Measurements from ENCODE around the gene SH3RF3. TPM values are rescaled to one million over a fixed set of nuclear protein-coding genes. Genes with fewer than 3 reads are reported as not detected.

SH3RF3 gene
- polyA plus RNA-seq, 1 donor (not counting 4 experiments of a cell fraction or from before 2014, with no cell fraction given), result 0.08 TPM

GRCh38 chr2:109164311-109164710, 35.3 kb downstream of the SH3RF3 start:
- no peaks in the 10 kb centered on the region for H3K36me3 ChIP-seq (ENCODE audit: control insufficient read depth in 2 of 2, extremely low read depth in 1 of 2, insufficient read depth in 2 of 2, low read length in 2 of 2)
- H3K9ac ChIP-seq (ENCODE audit: control insufficient read depth, extremely low read depth, insufficient read depth, low read length), result no peak overlapping the region
- no peak overlapping the region for H3K27ac ChIP-seq (ENCODE audit: control insufficient read depth, insufficient read depth, low read length)
- H2AFZ ChIP-seq (ENCODE audit: control insufficient read depth, low read length), result no peak overlapping the region
- H3K9me1 ChIP-seq (ENCODE audit: control insufficient read depth, extremely low read depth, insufficient read depth, low read length), result no peaks in the 10 kb centered on the region
- no peak overlapping the region for H3K4me3 ChIP-seq (ENCODE audit: control insufficient read depth in 2 of 3, extremely low read depth in 1 of 3, insufficient read depth in 2 of 3, low read depth in 1 of 3, low read length in 3 of 3)
- no peaks in the 10 kb centered on the region for H3K9me3 ChIP-seq (ENCODE audit: control insufficient read depth, low read depth, low read length)
- peaks cover 26% of the 10 kb centered on the region for H3K27me3 ChIP-seq (ENCODE audit: control insufficient read depth, extremely low read depth, insufficient read depth, low read length)
- no peaks in the 10 kb centered on the region for H3K4me1 ChIP-seq (ENCODE audit: control insufficient read depth, extremely low read depth, insufficient read depth, low read length)
- DNase-seq (ENCODE audit: low read depth, low spot score), result no peak
- TF ChIP-seq EZH2 (IDR thresholded peaks at IDR 0.05; ENCODE audit: low read length), result no peak
- TF ChIP-seq, protein P1, sequence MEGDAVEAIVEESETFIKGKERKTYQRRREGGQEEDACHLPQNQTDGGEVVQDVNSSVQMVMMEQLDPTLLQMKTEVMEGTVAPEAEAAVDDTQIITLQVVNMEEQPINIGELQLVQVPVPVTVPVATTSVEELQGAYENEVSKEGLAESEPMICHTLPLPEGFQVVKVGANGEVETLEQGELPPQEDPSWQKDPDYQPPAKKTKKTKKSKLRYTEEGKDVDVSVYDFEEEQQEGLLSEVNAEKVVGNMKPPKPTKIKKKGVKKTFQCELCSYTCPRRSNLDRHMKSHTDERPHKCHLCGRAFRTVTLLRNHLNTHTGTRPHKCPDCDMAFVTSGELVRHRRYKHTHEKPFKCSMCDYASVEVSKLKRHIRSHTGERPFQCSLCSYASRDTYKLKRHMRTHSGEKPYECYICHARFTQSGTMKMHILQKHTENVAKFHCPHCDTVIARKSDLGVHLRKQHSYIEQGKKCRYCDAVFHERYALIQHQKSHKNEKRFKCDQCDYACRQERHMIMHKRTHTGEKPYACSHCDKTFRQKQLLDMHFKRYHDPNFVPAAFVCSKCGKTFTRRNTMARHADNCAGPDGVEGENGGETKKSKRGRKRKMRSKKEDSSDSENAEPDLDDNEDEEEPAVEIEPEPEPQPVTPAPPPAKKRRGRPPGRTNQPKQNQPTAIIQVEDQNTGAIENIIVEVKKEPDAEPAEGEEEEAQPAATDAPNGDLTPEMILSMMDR (optimal IDR thresholded peaks at IDR 0.05 in 1 of 3, IDR thresholded peaks at IDR 0.05 in 1 of 3, conservative IDR thresholded peaks at IDR 0.05 in 1 of 3; ENCODE audit: extremely low read depth in 1 of 3, insufficient read depth in 2 of 3, low read length in 3 of 3), result no peak
- no peaks in the 10 kb centered on the region for H4K20me1 ChIP-seq (ENCODE audit: control insufficient read depth, extremely low read depth, insufficient read depth, low read length)
- no peak overlapping the region for H3K4me2 ChIP-seq (ENCODE audit: control insufficient read depth, extremely low read depth, insufficient read depth, low read depth, low read length)
- FAIRE-seq, result no peak
- dilution Hi-C loops (cut with MboI; ENCODE audit: extremely low pct_ligation_motif_present, low sequenced_read_pairs), result no loop called here
- no peaks in the 10 kb centered on the region for H3K79me2 ChIP-seq (ENCODE audit: control insufficient read depth, insufficient read depth, low read length)

GRCh38 chr2:109164739-109165221, 35.8 kb downstream of the SH3RF3 start:
- Histone ChIP-seq H3K27ac (ENCODE audit: control insufficient read depth, insufficient read depth, low read length) (no peak overlapping the region), H3K9ac (ENCODE audit: control insufficient read depth, extremely low read depth, insufficient read depth, low read length) (no peak overlapping the region), H3K27me3 (ENCODE audit: control insufficient read depth, extremely low read depth, insufficient read depth, low read length) (peaks cover 26% of the 10 kb centered on the region), H3K9me1 (ENCODE audit: control insufficient read depth, extremely low read depth, insufficient read depth, low read length) (no peaks in the 10 kb centered on the region), H3K4me3 (ENCODE audit: control insufficient read depth in 2 of 3, extremely low read depth in 1 of 3, insufficient read depth in 2 of 3, low read depth in 1 of 3, low read length in 3 of 3) (no peak overlapping the region), H2AFZ (ENCODE audit: control insufficient read depth, low read length) (no peak overlapping the region), H3K79me2 (ENCODE audit: control insufficient read depth, insufficient read depth, low read length) (no peaks in the 10 kb centered on the region), H3K9me3 (ENCODE audit: control insufficient read depth, low read depth, low read length) (no peaks in the 10 kb centered on the region), H3K36me3 (ENCODE audit: control insufficient read depth in 2 of 2, extremely low read depth in 1 of 2, insufficient read depth in 2 of 2, low read length in 2 of 2) (no peaks in the 10 kb centered on the region), H4K20me1 (ENCODE audit: control insufficient read depth, extremely low read depth, insufficient read depth, low read length) (no peaks in the 10 kb centered on the region), H3K4me2 (ENCODE audit: control insufficient read depth, extremely low read depth, insufficient read depth, low read depth, low read length) (no peak overlapping the region), H3K4me1 (ENCODE audit: control insufficient read depth, extremely low read depth, insufficient read depth, low read length) (no peaks in the 10 kb centered on the region)
- dilution Hi-C loops (cut with MboI; ENCODE audit: extremely low pct_ligation_motif_present, low sequenced_read_pairs), result no loop called here
- TF ChIP-seq EZH2 (IDR thresholded peaks at IDR 0.05; ENCODE audit: low read length), result no peak
- TF ChIP-seq, protein P1 (optimal IDR thresholded peaks at IDR 0.05 in 1 of 3, IDR thresholded peaks at IDR 0.05 in 1 of 3, conservative IDR thresholded peaks at IDR 0.05 in 1 of 3; ENCODE audit: extremely low read depth in 1 of 3, insufficient read depth in 2 of 3, low read length in 3 of 3), result no peak
- FAIRE-seq, result no peak
- no peak for DNase-seq (ENCODE audit: low read depth, low spot score)

Data from keratinocyte (primary cell).